Esophagus muscularis mucosa (tissue), 4 donors: ENCODE results near the gene NGDN. TPM values are rescaled to one million over a fixed set of nuclear protein-coding genes. Genes with fewer than 3 reads are reported as not detected.

Source experiments
- DNase-seq: peaks from one replicate; pipeline ENCODE4 v3.0.0-alpha.2; 2017; ENCODE audit errors: extremely low spot score
- H3K27ac ChIP-seq, 4 donors: fragments of 200-600 bp; sonication (generic); replicated peaks in 1 of 4; 1 replicate in 3 of 4; 2 replicates in 1 of 4; pipeline ENCODE4 v1.5.1; 2016 to 2019; ENCODE audit warnings: mild to moderate bottlenecking in 1 of 4
- H3K27me3 ChIP-seq, 4 donors: fragments of 200-600 bp; sonication (generic); one replicate each; pipeline versions ENCODE4 v1.5.1 to v1.6.0; 2016 to 2019
- H3K36me3 ChIP-seq, 4 donors: fragments of 200-600 bp; sonication (generic); one replicate each; pipeline ENCODE4 v1.5.1; 2016 to 2019
- H3K4me1 ChIP-seq, 4 donors: fragments of 200-600 bp; sonication (generic); one replicate each; pipeline ENCODE4 v1.5.1; 2016 to 2019
- H3K4me3 ChIP-seq, 4 donors: fragments of 200-600 bp; sonication (generic); 1 replicate in 2 of 4; 2 replicates in 2 of 4; pipeline ENCODE4 v1.5.1; 2016 to 2019; ENCODE audit warnings: mild to moderate bottlenecking in 4 of 4, moderate library complexity in 1 of 4
- H3K9me3 ChIP-seq, 4 donors: fragments of 200-600 bp; sonication (generic); 1 replicate in 3 of 4; 2 replicates in 1 of 4; pipeline ENCODE4 v1.5.1; 2016 to 2019
- CTCF ChIP-seq, 3 experiments: fragments of 200-600 bp in 2 of 3; fragments of 450-650 bp in 1 of 3; sonication (generic) in 2 of 3; IDR thresholded peaks; one replicate each; pipeline ENCODE4 v1.5.1; 2017 to 2019; ENCODE audit warnings: antibody characterized with exemption in 3 of 3, mild to moderate bottlenecking in 2 of 3, moderate library complexity in 1 of 3
- EP300 ChIP-seq: sonication (generic); formaldehyde crosslinking; IDR thresholded peaks from one replicate; pipeline ENCODE4 v1.6.1; 2017; ENCODE audit warnings: antibody characterized with exemption
- POLR2A ChIP-seq: fragments of 450-650 bp; IDR thresholded peaks from one replicate; pipeline ENCODE4 v1.6.1; 2017; ENCODE audit warnings: antibody characterized with exemption, moderate library complexity, mild to moderate bottlenecking, low read depth
- POLR2AphosphoS5 ChIP-seq, 2 donors: sonication (generic); formaldehyde crosslinking; IDR thresholded peaks; one replicate each; pipeline ENCODE4 v1.6.1; 2017; ENCODE audit warnings: antibody characterized with exemption in 2 of 2
- WGBS: methylation state at CpG from one replicate; pipeline ENCODE4 v1.1.5; 2018; 5-methylcytosine and 5-hydroxymethylcytosine counted together
- intact Hi-C: fragments of 100-400 bp; cut with DNase I; formaldehyde crosslinking; loops from one replicate; pipeline ENCODE4 v1.15.1; 2023
- total RNA-seq, 4 donors: library from RNA; depleted of rRNA; stranded (reverse); fragments of >200 nt; gene quantifications; one replicate each; pipeline versions ENCODE4 v1.1.0 to v1.2.1, GENCODE V29; 2016

Gene NGDN
- total RNA-seq, 4 donors from 2014 or later = 21.6 to 43.2 (median 34.0) TPM

- DNase-seq = no peak
- H3K4me1 ChIP-seq = peaks cover 8 to 25% (median 24%) of the 10 kb centered on the region in 4 donors
- no peak for TF ChIP-seq POLR2AphosphoS5 (IDR thresholded peaks at IDR 0.05)
- no peak for TF ChIP-seq EP300
- TF ChIP-seq CTCF (IDR thresholded peaks at IDR 0.05) = no peak
- no peak for TF ChIP-seq POLR2A
- no peaks in the 10 kb centered on the region for H3K36me3 ChIP-seq
- H3K27me3 ChIP-seq = no peaks in the 10 kb centered on the region
- H3K27ac ChIP-seq = no peak within 1 kb of the TSS
- intact Hi-C loops = no loop called here
- no peak within 1 kb of the TSS for H3K4me3 ChIP-seq
- 60% methylated on average over 5 of the region's 10 CpGs for WGBS
- H3K9me3 ChIP-seq = no peaks in the 10 kb centered on the region
Observed at GRCh38 chr14:23435543-23436326, 33.8 kb upstream of the NGDN start, which contains the start of gene MYH7. TSS of gene MYH7 (minus strand) at chr14:23435660. CDS start at chr14:23433732, 1,928 bp downstream.

GRCh38 chr14:23436327-23437132 is 33.0 kb upstream of the NGDN start:
- DNase-seq = no peak
- no peaks in the 10 kb centered on the region for H3K36me3 ChIP-seq
- no peaks in the 10 kb centered on the region for H3K27me3 ChIP-seq
- H3K9me3 ChIP-seq = no peaks in the 10 kb centered on the region
- WGBS = 70% methylated on average over 12 of the region's 15 CpGs
- H3K4me3 ChIP-seq = no peak overlapping the region
- peaks cover 8 to 25% (median 24%) of the 10 kb centered on the region in 4 donors for H3K4me1 ChIP-seq
- TF ChIP-seq EP300 = no peak
- no peak for TF ChIP-seq POLR2A
- no peak for TF ChIP-seq CTCF (IDR thresholded peaks at IDR 0.05)
- TF ChIP-seq POLR2AphosphoS5 (IDR thresholded peaks at IDR 0.05) = no peak
- intact Hi-C loops = no loop called here
- no peak overlapping the region for H3K27ac ChIP-seq

GRCh38 chr14:23437133-23438100 is 32.1 kb upstream of the NGDN start:
- DNase-seq = no peak
- Histone ChIP-seq H3K36me3 (no peaks in the 10 kb centered on the region), H3K9me3 (no peaks in the 10 kb centered on the region), H3K27ac (peak overlapping the region in 2 of 4 donors; percentile 58 to 68), H3K4me3 (no peak overlapping the region), H3K4me1 (peaks cover 12 to 25% (median 24%) of the 10 kb centered on the region in 4 donors), H3K27me3 (no peaks in the 10 kb centered on the region)
- TF ChIP-seq POLR2A (no peak), POLR2AphosphoS5 (IDR thresholded peaks at IDR 0.05) (no peak), CTCF (IDR thresholded peaks at IDR 0.05) (no peak), EP300 (no peak)
- WGBS = 78% methylated on average over 8 of the region's 8 CpGs
- intact Hi-C loops = no loop called here

- intact Hi-C loops = no loop called here
- Histone ChIP-seq H3K27me3 (no peaks in the 10 kb centered on the region), H3K4me3 (peak overlapping the region in 1 of 4 donors; percentile 6), H3K36me3 (no peaks in the 10 kb centered on the region), H3K4me1 (peaks cover 12 to 25% (median 24%) of the 10 kb centered on the region in 4 donors), H3K27ac (peak overlapping the region in 3 of 4 donors; percentile 31 to 68 (median 58)), H3K9me3 (no peaks in the 10 kb centered on the region)
- TF ChIP-seq POLR2AphosphoS5 (IDR thresholded peaks at IDR 0.05) (no peak), EP300 (no peak), POLR2A (no peak), CTCF (IDR thresholded peaks at IDR 0.05) (no peak)
- 38% methylated on average over 15 of the region's 15 CpGs for WGBS
- no peak for DNase-seq
Observed at GRCh38 chr14:23438101-23438971, 31.2 kb upstream of the NGDN start.
